HG02610 (cell line): ENCODE data around the gene RNF20.
"Not testable (repeated sequence)": the region's sequence is repeated elsewhere in the genome, so short reads cannot be mapped to it uniquely, and the experiment has no call there.

Experiments used
- ATAC-seq: cut with Tn5 transposase; IDR thresholded peaks from one replicate; pipeline ENCODE4 v1.9.1; 2021; ENCODE audit warnings: mild to moderate bottlenecking, moderate library complexity; ENCODE audit not compliant: unreplicated experiment

The RNF20 gene

GRCh38 chr9:101585740-101586139 is 52.1 kb downstream of the RNF20 start:
- ATAC-seq = no peak

DNA sequence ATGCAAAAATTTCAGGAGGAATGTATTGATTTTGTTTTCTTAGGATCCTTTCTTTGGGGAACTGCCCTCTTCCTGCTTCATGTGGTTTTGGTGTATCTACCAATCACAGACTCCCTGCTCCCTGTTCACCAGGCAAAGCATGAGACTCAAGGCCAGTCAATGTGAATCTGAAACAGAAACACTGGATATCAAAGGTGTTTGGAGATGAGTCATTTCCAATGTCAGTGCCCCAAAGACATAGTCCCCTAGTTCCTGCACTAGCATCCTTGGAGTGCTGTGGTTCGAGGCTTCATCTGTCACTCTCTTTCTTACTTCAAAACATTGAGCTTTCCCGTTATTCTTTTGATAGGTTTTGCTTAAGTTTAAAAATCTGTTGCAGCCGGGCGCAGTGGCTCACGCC is 53.0 kb downstream of the RNF20 start:
- peak; percentile 96 for ATAC-seq

DNA sequence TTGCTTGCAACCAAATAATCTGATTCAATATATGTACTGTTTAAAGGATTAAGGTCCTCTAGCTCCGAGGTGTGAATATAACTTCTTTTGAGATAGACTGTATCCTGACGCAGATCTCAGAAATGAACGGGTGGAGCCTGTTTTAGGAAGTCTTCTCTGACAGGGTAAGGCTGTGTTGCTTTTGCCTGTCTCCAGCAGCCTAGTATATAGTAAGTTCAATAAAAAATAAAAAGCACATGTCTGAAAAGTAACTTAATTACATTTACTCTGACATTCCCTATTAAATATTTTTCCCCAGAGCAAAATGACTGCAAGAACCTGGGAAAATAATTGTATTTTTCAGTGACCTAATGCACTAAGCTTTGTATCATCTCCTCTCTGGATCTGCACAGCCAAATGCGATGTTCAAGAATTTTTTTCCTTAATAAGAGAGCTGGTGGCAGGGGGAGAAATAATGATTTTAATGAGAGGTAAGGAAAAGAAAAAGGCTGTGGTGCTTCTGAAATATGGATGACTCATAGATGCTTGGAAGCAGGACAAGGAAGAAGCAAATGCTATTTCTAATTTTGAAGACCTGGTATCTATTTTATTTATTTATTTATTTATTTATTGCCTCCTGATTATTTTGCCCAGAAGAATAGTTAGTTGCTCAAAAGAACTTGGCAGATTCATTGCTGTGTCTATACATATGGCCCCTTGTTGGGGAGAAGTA is 53.8 kb downstream of the RNF20 start:
- no peak for ATAC-seq

DNA sequence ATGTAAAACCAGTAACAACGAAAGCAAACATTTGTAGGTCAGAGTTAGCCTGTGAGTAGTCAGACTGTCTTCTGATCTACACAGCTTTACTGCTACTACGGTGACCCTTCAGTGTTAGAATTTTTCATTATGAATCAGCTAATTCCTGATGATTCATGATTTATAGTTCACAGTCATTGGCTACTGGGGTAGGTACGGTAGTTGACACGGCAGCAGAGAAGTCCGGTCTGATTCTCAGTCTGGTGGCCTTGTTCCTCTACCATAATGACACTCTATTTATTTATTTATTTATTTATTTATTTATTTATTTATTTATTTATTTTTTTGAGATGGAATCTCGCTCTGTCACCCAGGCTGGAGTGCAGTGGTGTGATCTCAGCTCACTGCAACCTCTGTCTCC is 56.4 kb downstream of the RNF20 start:
- ATAC-seq = not testable (repeated sequence)

DNA sequence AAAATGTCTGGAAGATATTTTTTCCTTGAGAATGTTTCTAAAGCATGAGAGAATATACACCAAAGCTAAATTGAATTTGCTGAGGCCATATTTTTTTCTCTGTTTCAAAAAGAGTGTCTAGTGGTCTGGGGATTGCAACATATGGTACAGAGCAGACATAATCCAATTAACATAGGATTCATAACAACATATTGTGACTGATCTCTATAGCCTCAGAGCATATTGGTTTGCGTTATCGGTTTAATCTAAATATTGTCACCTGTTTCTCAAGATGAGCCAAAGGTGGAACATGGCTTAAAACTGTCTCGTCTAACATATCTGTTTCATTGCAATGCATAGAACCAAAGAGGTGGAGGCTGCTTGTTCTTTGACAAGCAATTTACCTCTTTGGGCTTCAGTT is 57.2 kb downstream of the RNF20 start:
- no peak for ATAC-seq

DNA sequence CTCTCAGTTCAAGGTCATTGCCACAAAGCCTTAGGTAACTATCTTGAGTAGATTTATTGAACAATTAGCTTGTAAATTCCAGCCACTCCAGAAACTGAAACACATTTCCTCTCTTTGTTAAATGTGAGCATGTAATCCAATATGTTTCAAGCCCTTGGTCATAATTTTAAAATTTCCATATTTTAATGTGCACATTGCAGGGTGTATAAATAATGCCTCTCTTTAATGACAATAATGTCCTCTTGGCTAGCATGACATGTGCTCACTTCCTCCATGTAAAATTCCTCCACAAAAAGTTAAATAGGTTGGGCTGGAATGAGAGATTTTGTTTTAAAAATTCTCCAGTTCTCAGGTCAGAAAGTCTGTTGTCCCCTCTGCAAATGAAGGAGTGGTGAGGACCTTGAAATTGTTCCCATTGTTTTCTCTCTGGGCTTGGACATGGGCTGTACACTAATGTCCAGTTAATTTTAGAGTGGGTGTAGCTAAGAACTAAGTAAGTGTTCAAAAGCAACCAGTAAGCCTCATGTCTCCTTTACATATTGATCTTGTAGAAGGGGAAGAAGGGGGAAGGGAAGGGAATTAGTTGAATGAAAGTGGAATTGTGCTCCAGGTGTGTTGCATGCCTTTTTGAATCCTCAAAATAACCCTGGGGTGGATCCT is 58.3 kb downstream of the RNF20 start:
- no peak for ATAC-seq

DNA sequence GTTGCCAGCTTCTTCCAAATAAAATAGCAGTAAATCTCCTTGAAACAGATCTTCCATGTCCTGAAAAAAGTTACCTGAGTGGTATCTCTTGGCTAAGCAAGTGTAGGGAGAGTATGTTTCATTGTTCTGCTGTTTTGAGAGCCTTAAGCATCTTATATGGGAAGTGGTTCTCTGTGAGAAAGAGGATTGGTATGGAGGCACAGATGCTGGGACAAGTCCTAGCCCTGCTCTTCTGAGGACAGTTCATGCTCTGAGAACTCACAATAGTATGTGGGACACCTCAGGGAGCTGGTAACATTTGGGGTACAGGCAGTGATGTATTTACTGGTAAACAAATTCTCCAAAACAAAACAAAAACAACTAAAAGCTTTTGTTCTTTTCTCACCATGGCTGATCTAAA is 59.1 kb downstream of the RNF20 start:
- no peak for ATAC-seq

GRCh38 chr9:101593345-101593744 is 59.7 kb downstream of the RNF20 start:
- no peak for ATAC-seq

DNA sequence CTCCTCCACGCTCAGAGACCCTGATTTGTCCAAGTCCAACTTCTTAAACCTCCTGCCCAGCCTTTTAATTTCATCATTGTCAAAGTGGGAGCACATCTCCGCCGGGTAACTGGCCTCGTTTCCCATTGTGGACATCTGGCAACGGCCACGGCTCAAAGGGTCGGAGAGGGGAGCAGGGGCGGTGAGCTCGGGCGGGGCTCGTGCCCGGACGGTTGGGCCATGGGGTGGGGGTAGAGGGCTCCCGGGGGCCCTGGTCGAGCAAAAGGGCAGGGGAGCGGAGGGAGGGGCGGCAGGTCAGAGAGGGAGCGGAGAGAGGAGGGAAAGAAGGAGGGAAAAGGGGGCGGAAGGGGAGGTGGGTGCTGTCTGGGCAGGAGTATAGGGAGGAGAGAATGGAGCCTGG is 61.1 kb downstream of the RNF20 start, which contains the start of gene PPP3R2:
TSS of gene PPP3R2 (minus strand) at position 174 of the 400 bp plus-strand sequence. CDS start at position 126, 48 bp downstream.
- no peak for ATAC-seq

DNA sequence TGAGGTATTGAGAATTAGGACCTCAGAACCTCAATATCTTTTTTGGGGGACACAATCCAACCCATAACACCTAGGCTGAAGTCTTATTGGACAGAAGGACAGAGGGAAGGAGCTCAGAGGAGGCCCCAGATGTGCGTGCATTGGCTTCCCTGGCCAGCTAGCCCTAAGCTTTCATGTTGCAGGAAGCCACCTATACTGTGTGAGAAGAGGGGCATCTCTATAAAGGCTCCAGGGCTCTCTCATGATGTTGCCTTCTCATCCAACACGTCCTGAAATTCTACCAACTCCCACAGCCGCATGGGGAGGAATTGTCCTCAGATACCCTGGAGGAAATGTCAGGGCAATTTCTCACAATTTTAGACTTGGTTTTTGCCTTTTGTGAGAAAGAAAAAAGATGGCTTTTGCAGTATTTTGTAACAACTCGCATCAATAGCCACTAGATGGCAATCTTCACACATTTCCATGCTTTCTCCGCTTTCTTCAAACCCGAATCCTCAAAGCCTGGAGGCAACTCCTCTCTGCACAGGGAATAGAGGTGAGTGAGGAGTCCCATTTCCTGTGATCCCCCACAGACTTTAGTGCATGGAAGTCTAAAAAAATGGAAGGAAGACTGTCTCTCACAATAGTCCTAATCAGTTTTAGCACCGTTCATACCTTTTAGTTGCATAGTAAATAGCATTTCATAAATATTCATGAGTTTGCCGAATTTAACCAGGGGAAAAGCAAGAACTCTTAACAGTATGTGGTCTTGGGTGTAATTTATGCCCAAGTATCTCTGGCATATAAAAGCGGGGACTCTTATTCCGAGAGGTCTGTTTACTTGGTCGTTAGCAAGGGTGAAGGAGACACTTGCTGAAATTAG is 68.5 kb downstream of the RNF20 start:
- ATAC-seq = peak; percentile 53

GRCh38 chr9:101604296-101604695 is 70.6 kb downstream of the RNF20 start:
- ATAC-seq = no peak

DNA sequence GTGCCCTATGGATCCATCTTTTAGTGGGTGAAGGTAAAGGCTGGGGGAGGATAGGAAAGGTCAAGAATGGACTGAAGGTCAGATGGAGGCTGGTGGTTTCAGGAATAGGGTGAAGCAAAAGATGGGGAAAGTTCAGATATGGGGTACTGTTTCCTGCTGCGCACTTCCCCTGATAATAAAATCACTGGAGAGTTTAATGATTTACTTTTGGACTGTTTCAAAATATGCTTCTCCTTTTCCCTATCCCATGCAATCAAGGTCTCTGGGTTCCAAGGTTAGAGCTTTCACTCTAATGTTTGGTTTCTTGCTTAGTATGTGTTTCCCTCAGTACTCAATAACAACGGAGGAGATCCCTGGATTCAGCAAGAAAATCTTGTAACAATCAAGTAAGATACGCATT is 71.9 kb downstream of the RNF20 start:
- no peak for ATAC-seq
